Measurements from ENCODE around the gene BNIP1.

DNA sequence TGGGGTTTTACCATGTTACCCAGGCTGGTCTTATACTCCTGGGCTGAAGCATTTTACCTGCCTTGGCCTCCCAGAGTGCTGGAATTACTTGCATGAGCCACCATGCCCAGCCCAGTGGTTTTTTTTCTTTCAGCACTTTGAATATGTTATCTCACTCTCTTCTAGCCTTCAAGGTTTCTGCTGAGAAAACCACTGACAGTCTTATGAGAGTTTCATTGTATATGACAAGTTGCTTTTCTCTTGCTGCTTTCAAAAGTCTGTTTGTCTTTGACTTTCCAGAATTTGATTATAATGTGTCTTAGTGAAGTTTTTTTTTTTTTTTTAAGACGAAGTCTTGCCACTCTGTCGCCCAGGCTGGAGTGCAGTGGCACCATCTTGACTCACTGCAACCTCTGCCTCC, 43.1 kb upstream of the BNIP1 start:
- TF ChIP-seq, protein P1, sequence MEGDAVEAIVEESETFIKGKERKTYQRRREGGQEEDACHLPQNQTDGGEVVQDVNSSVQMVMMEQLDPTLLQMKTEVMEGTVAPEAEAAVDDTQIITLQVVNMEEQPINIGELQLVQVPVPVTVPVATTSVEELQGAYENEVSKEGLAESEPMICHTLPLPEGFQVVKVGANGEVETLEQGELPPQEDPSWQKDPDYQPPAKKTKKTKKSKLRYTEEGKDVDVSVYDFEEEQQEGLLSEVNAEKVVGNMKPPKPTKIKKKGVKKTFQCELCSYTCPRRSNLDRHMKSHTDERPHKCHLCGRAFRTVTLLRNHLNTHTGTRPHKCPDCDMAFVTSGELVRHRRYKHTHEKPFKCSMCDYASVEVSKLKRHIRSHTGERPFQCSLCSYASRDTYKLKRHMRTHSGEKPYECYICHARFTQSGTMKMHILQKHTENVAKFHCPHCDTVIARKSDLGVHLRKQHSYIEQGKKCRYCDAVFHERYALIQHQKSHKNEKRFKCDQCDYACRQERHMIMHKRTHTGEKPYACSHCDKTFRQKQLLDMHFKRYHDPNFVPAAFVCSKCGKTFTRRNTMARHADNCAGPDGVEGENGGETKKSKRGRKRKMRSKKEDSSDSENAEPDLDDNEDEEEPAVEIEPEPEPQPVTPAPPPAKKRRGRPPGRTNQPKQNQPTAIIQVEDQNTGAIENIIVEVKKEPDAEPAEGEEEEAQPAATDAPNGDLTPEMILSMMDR (IDR thresholded peaks at IDR 0.05; ENCODE audit: poor library complexity) = no peak
- TF ChIP-seq EZH2phosphoT487 (IDR thresholded peaks at IDR 0.05; ENCODE audit: low read depth, severe bottlenecking, unreplicated experiment) = no peak
